Skin of body (tissue), 2 donors: ENCODE data around the gene NFKBIB. TPM values are rescaled to one million over a fixed set of nuclear protein-coding genes. Genes with fewer than 3 reads are reported as not detected.

Source experiments
- DNase-seq: peaks from one replicate; lab custom pipeline; 2025; lab: John Stamatoyannopoulos, UW
- total RNA-seq: library from RNA; depleted of rRNA; stranded (reverse); fragments of >200 nt; gene quantifications from one replicate; pipeline ENCODE4 v1.2.3, GENCODE V29; 2014

NFKBIB gene
- total RNA-seq, 1 donor from 2014 or later = 5.0 TPM

DNA sequence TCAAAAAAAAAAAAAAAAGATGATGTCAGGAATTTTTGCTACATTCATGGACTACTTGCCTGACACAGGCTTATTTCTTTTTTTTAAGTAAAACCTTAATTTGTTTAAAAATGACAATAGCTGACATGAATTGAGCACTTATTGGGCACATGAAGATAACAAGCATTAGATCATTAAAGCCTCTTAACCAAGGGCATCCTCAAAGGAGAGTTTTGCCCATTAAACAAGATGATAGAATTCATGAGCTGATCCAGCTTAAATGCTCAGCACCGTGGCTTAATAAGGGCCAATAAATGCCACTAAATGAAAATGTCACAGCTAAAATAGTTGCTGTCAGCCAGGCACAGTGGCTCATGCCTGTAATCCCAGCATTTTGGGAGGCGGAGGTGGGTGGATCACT, 56.5 kb downstream of the NFKBIB start:
- no peak for DNase-seq

- DNase-seq = no peak
These were observed 58.5 kb downstream of the NFKBIB start for GRCh38 chr19:38958301-38958700.

Other genes with a start within 250 kb of the NFKBIB start
- gene CAPN12, start 155.5 kb upstream of the NFKBIB start, total RNA-seq = 6.0 TPM
- 102 TPM for gene LGALS7, start 126.5 kb upstream of the NFKBIB start, total RNA-seq
- gene LGALS7B, start 110.8 kb upstream of the NFKBIB start, total RNA-seq = 285 TPM
- 1.3 TPM for gene LGALS4, start 87.0 kb upstream of the NFKBIB start, total RNA-seq
- gene ECH1, start 68.2 kb upstream of the NFKBIB start, total RNA-seq = 50.1 TPM
- gene HNRNPL, start 50.0 kb upstream of the NFKBIB start, total RNA-seq = 205 TPM
- 4.6 TPM for gene RINL, start 21.7 kb upstream of the NFKBIB start, total RNA-seq
- gene SIRT2, start 351 bp upstream of the NFKBIB start, total RNA-seq = 46.1 TPM
- gene CCER2, start 12.2 kb downstream of the NFKBIB start, total RNA-seq = 3.6 TPM
- gene SARS2, start 30.8 kb downstream of the NFKBIB start, total RNA-seq = 7.0 TPM
- gene MRPS12, start 31.0 kb downstream of the NFKBIB start, total RNA-seq = 14.5 TPM
- 19.9 TPM for gene FBXO17, start 75.8 kb downstream of the NFKBIB start, total RNA-seq
- gene FBXO27, start 132.6 kb downstream of the NFKBIB start, total RNA-seq = 4.7 TPM
- 5.2 TPM for gene ACP7, start 184.4 kb downstream of the NFKBIB start, total RNA-seq
- gene PAK4, start 225.8 kb downstream of the NFKBIB start, total RNA-seq = 8.8 TPM